Caco-2 (cell line): ENCODE measurements around the gene SLC1A7. TPM values are rescaled to one million over a fixed set of nuclear protein-coding genes. Genes with fewer than 3 reads are reported as not detected.

Experiments used
- BruUV-seq: library from RNA; stranded (reverse); fragments of 400-500 nt; replicated peaks from 2 replicates; lab custom pipeline; 2021; lab: Mats Ljungman, UMichigan
- CTCF ChIA-PET: fragments of 300-600 bp; sonication (Branson Sonifier 250); formaldehyde crosslinking; loops from one replicate; lab custom pipeline; 2022; ENCODE audit warnings: antibody characterized with exemption; lab: Charles Lee
- POLR2A ChIA-PET: fragments of 300-600 bp; sonication (Branson Sonifier 250); formaldehyde crosslinking; loops from one replicate; lab custom pipeline; 2022; ENCODE audit warnings: antibody characterized with exemption; lab: Charles Lee
- DNase-seq, 2 experiments: peaks; one replicate each; pipeline versions ENCODE4 v3.0.0 to v3.0.0-alpha.2; 2020 to 2022
- H3K27me3 ChIP-seq: replicated peaks from 2 replicates; pipeline ENCODE4 v1.6.0; 2011; ENCODE audit warnings: low read length; ENCODE audit not compliant: control insufficient read depth, insufficient read depth
- H3K36me3 ChIP-seq: 2 replicates; pipeline ENCODE4 v1.5.1; 2011; ENCODE audit warnings: low read length; ENCODE audit not compliant: control insufficient read depth, insufficient read depth
- H3K4me1 ChIP-seq: fragments of 250-450 bp; sonication (Bioruptor Pico); 2 replicates; pipeline ENCODE4 v1.5.1; 2020; ENCODE audit warnings: mild to moderate bottlenecking
- H3K4me3 ChIP-seq: 2 replicates; pipeline ENCODE4 v1.5.1; 2011; ENCODE audit warnings: low read depth, mild to moderate bottlenecking, control low read depth, low read length
- H3K9me3 ChIP-seq: fragments of 250-450 bp; sonication (Bioruptor Pico); 2 replicates; pipeline ENCODE4 v1.5.1; 2020; ENCODE audit warnings: mild to moderate bottlenecking, moderate library complexity
- H3K27ac Mint-ChIP-seq: one replicate; pipeline ENCODE4 v1.8.0; 2022; ENCODE audit warnings: mixed read lengths; ENCODE audit not compliant: unreplicated experiment
- H3K27me3 Mint-ChIP-seq: one replicate; pipeline ENCODE4 v1.8.0; 2022; ENCODE audit warnings: mixed read lengths; ENCODE audit not compliant: insufficient read depth, unreplicated experiment
- H3K36me3 Mint-ChIP-seq: one replicate; pipeline ENCODE4 v1.8.0; 2022; ENCODE audit warnings: mild to moderate bottlenecking, mixed read lengths; ENCODE audit not compliant: insufficient read depth, unreplicated experiment
- H3K4me1 Mint-ChIP-seq: one replicate; pipeline ENCODE4 v1.8.0; 2022; ENCODE audit warnings: low read depth, mixed read lengths; ENCODE audit not compliant: unreplicated experiment
- H3K4me3 Mint-ChIP-seq: one replicate; pipeline ENCODE4 v1.8.0; 2022; ENCODE audit warnings: mild to moderate bottlenecking, moderate library complexity, mixed read lengths; ENCODE audit not compliant: unreplicated experiment
- H3K9me3 Mint-ChIP-seq: one replicate; pipeline ENCODE4 v1.8.0; 2022; ENCODE audit warnings: mixed read lengths; ENCODE audit not compliant: unreplicated experiment
- CTCF ChIP-seq, 2 experiments: fragments of 200-600 bp in 1 of 2; IDR thresholded peaks; 1 replicate in 1 of 2; 2 replicates in 1 of 2; pipeline versions ENCODE4 v1.5.1 to v1.8.0; 2011 to 2022; ENCODE audit warnings: antibody characterized with exemption in 1 of 2, control low read depth in 1 of 2, inconsistent platforms in 1 of 2, low read depth in 1 of 2, low read length in 1 of 2, mild to moderate bottlenecking in 1 of 2, moderate library complexity in 1 of 2; ENCODE audit not compliant: insufficient read depth in 1 of 2, severe bottlenecking in 1 of 2, unreplicated experiment in 1 of 2
- intact Hi-C: fragments of 100-400 bp; cut with micrococcal nuclease; formaldehyde crosslinking; loops from one replicate; pipeline ENCODE4 v1.10.0; 2022; ENCODE audit not compliant: unreplicated experiment
- total RNA-seq: library from RNA; stranded (reverse); gene quantifications from 2 replicates; pipeline ENCODE4 v1.2.3, GENCODE V29; 2022

The SLC1A7 gene
- total RNA-seq, 1 experiment from 2014 or later = not detected

GRCh38 chr1:53038566-53038965 is 103.9 kb downstream of the SLC1A7 start:
- intact Hi-C loops = no loop called here
- POLR2A ChIA-PET = no interaction called here
- no peaks in the 10 kb centered on the region for H3K27me3 Mint-ChIP-seq

More at GRCh38 chr1:53038566-53038965, 103.9 kb downstream of the SLC1A7 start:
- TF ChIP-seq CTCF (IDR thresholded peaks at IDR 0.05; ENCODE audit: insufficient read depth in 1 of 2, low read depth in 1 of 2, low read length in 1 of 2, severe bottlenecking in 1 of 2, unreplicated experiment in 1 of 2) = no peak
- no peaks in the 10 kb centered on the region for H3K4me1 ChIP-seq
- H3K36me3 Mint-ChIP-seq = peaks cover 8% of the 10 kb centered on the region
- H3K4me1 Mint-ChIP-seq = no peaks in the 10 kb centered on the region
- no peaks in the 10 kb centered on the region for H3K9me3 Mint-ChIP-seq
- H3K36me3 ChIP-seq = no peaks in the 10 kb centered on the region
- no peak overlapping the region for H3K4me3 ChIP-seq
- no peak for DNase-seq
- no peaks in the 10 kb centered on the region for H3K27me3 ChIP-seq
- no peak overlapping the region for H3K4me3 Mint-ChIP-seq
- CTCF ChIA-PET = no interaction called here
- H3K27ac Mint-ChIP-seq = no peak overlapping the region
- no TSS peak for BruUV-seq
- H3K9me3 ChIP-seq = no peaks in the 10 kb centered on the region

Other genes starting within 250 kb of the SLC1A7 start
- gene ECHDC2, start 220.9 kb downstream of the SLC1A7 start, total RNA-seq = 52.6 and 53.8 TPM in 2 replicates
- gene SCP2, start 215.4 kb downstream of the SLC1A7 start, total RNA-seq = 67.0 and 74.5 TPM in 2 replicates
- not detected in 2 replicates for gene PODN, start 80.4 kb downstream of the SLC1A7 start, total RNA-seq
- gene CPT2, start 54.2 kb upstream of the SLC1A7 start, total RNA-seq = 12.5 and 14.4 TPM in 2 replicates
- 36.0 and 42.6 TPM in 2 replicates for gene CZIB, start 78.0 kb upstream of the SLC1A7 start, total RNA-seq
- 74.2 and 77.0 TPM in 2 replicates for gene MAGOH, start 95.9 kb upstream of the SLC1A7 start, total RNA-seq
- gene LRP8, start 185.4 kb upstream of the SLC1A7 start, total RNA-seq = 10.8 and 11.8 TPM in 2 replicates